ENCODE data around the gene TP63. TPM values are rescaled to one million over a fixed set of nuclear protein-coding genes. Genes with fewer than 3 reads are reported as not detected.

TP63 gene
- total and polyA plus RNA-seq, 2 donors (not counting 3 experiments of a cell fraction or from before 2014, with no cell fraction given) = not detected

DNA sequence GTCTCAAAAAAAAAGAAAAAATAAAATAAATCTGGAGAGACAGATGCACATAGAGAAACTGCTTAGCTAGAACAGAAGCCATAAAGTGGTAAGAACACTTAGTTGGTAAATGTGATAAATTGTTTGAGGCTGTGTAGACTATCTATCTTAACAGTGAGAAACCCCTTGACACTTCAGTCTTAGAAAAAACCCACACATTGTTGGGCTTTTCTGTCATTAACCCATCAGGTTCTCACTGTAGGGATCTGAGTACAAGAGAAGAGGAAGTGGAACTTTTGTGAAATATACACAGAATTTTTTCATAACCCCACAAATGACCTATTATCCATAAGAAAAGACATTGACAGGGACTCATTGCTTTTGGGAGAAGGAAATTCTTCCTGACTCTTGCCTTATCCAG is 24.4 kb downstream of the TP63 start:
- TF ChIP-seq EZH2 (IDR thresholded peaks at IDR 0.05; ENCODE audit: borderline replicate concordance, low read depth, low read length, severe bottlenecking) = no peak
- no peak for TF ChIP-seq POLR2A (IDR thresholded peaks at IDR 0.05; ENCODE audit: low read depth, low read length)
- no peak for TF ChIP-seq JUN (IDR thresholded peaks at IDR 0.05; ENCODE audit: borderline replicate concordance, insufficient read depth, insufficient read length, low read depth)
- TF ChIP-seq, protein P1, sequence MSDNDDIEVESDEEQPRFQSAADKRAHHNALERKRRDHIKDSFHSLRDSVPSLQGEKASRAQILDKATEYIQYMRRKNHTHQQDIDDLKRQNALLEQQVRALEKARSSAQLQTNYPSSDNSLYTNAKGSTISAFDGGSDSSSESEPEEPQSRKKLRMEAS (IDR thresholded peaks at IDR 0.05; ENCODE audit: insufficient read depth, insufficient read length) = no peak
- TF ChIP-seq FOS (IDR thresholded peaks at IDR 0.05; ENCODE audit: borderline replicate concordance, insufficient read depth, low read length) = no peak
- no peak for TF ChIP-seq POLR2AphosphoS5 (IDR thresholded peaks at IDR 0.05; ENCODE audit: insufficient read depth, low read depth, low read length)
- TF ChIP-seq, protein P2, sequence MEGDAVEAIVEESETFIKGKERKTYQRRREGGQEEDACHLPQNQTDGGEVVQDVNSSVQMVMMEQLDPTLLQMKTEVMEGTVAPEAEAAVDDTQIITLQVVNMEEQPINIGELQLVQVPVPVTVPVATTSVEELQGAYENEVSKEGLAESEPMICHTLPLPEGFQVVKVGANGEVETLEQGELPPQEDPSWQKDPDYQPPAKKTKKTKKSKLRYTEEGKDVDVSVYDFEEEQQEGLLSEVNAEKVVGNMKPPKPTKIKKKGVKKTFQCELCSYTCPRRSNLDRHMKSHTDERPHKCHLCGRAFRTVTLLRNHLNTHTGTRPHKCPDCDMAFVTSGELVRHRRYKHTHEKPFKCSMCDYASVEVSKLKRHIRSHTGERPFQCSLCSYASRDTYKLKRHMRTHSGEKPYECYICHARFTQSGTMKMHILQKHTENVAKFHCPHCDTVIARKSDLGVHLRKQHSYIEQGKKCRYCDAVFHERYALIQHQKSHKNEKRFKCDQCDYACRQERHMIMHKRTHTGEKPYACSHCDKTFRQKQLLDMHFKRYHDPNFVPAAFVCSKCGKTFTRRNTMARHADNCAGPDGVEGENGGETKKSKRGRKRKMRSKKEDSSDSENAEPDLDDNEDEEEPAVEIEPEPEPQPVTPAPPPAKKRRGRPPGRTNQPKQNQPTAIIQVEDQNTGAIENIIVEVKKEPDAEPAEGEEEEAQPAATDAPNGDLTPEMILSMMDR (IDR thresholded peaks at IDR 0.05; ENCODE audit: extremely low read depth in 1 of 2, insufficient read depth in 1 of 2, low read depth in 1 of 2, low read length in 2 of 2) = no peak
- no peak for TF ChIP-seq GATA2 (IDR thresholded peaks at IDR 0.05; ENCODE audit: insufficient read depth, insufficient read length, low read depth, low read length)
- no peak for TF ChIP-seq MYC (IDR thresholded peaks at IDR 0.05; ENCODE audit: low read depth, low read length)
- intact Hi-C loops (cut with micrococcal nuclease) (no loop called here), dilution Hi-C loops (cut with MboI; ENCODE audit: extremely low pct_ligation_motif_present, low sequenced_read_pairs) (no loop called here)
- Histone ChIP-seq H4K20me1 (replicated peaks; ENCODE audit: control insufficient read depth, extremely low read depth, insufficient read depth, low read length) (no peaks in the 10 kb centered on the region), H2AFZ (ENCODE audit: low read depth, low read length) (no peak overlapping the region), H3K4me1 (ENCODE audit: control insufficient read depth, extremely low read depth, insufficient read depth, low read length) (no peaks in the 10 kb centered on the region), H3K4me3 (replicated peaks in 1 of 3; ENCODE audit: insufficient read depth in 1 of 3, low read depth in 1 of 3, low read length in 3 of 3) (no peak overlapping the region), H3K4me2 (ENCODE audit: insufficient read depth, low read length) (no peak overlapping the region), H3K27ac (ENCODE audit: insufficient read depth, low read depth, low read length) (no peak overlapping the region), H3K36me3 (ENCODE audit: control insufficient read depth in 2 of 2, extremely low read depth in 1 of 2, insufficient read depth in 2 of 2, low read length in 2 of 2) (no peaks in the 10 kb centered on the region), H3K9me1 (replicated peaks; ENCODE audit: control insufficient read depth, extremely low read depth, insufficient read depth, low read length) (no peaks in the 10 kb centered on the region), H3K9me3 (replicated peaks; ENCODE audit: control insufficient read depth, insufficient read depth, low read length) (no peaks in the 10 kb centered on the region), H3K27me3 (ENCODE audit: control insufficient read depth in 2 of 2, insufficient read depth in 2 of 2, low read length in 2 of 2) (no peaks in the 10 kb centered on the region), H3K79me2 (ENCODE audit: control insufficient read depth, insufficient read depth, low read length) (no peaks in the 10 kb centered on the region), H3K9ac (replicated peaks; ENCODE audit: extremely low read depth, insufficient read depth, low read length) (no peak overlapping the region)
- BruUV-seq (replicated peaks) = no TSS peak
- ChIA-PET CTCF (interaction anchor here (0.7 to 6.0 kb wide), 2 partner anchors 9 to 292 kb away, joined by 3 to 158 read pairs; no protein-coding TSS in a partner anchor), POLR2A (no interaction called here)
- no peak for FAIRE-seq
- DNase-seq (ENCODE audit: low read depth, low spot score) = no peak

Measured in endothelial cell of umbilical vein (primary cell).